Motor neuron (in vitro differentiated cells): ENCODE measurements around the gene ADGRF4. TPM values are rescaled to one million over a fixed set of nuclear protein-coding genes. Genes with fewer than 3 reads are reported as not detected.

Source experiments
- ATAC-seq, 8 experiments: fragments of 200-7000 bp; cut with Tn5 transposase; replicated peaks in 6 of 8; 2 replicates each; pipeline ENCODE4 v1.8.0; 2021; ENCODE audit warnings: mild to moderate bottlenecking in 8 of 8, moderate library complexity in 8 of 8
- H3K27ac ChIP-seq, 2 donors: fragments of 250-450 bp; sonication (Bioruptor Pico); 2 replicates each; pipeline ENCODE4 v1.9.0; 2021; ENCODE audit warnings: antibody characterized with exemption in 2 of 2, mild to moderate bottlenecking in 2 of 2, moderate library complexity in 1 of 2
- H3K4me1 ChIP-seq, 2 donors: fragments of 250-450 bp; sonication (Bioruptor Pico); replicated peaks in 1 of 2; 2 replicates each; pipeline ENCODE4 v1.6.1; 2021; ENCODE audit warnings: antibody characterized with exemption in 2 of 2, mild to moderate bottlenecking in 2 of 2, moderate library complexity in 1 of 2
- H3K4me3 ChIP-seq, 5 donors: fragments of 250-450 bp; sonication (Bioruptor Pico); 2 replicates each; pipeline ENCODE4 v1.9.0; 2021; ENCODE audit warnings: antibody characterized with exemption in 5 of 5, mild to moderate bottlenecking in 5 of 5, moderate library complexity in 4 of 5
- WGBS, 10 experiments: fragments of 450-650 bp; shearing (Covaris generic); methylation state at CpG; one replicate each; pipeline ENCODE4 v1.0.0; 2022; 5-methylcytosine and 5-hydroxymethylcytosine counted together
- in situ Hi-C, 9 experiments: fragments of 400-800 bp; cut with MboI; loops; one replicate each; pipeline ENCODE4 v1.15.0; 2021; ENCODE audit warnings: low sequenced_read_pairs in 9 of 9, low pct_unique_long_range_greater_than_20kb in 2 of 9; ENCODE audit not compliant: unreplicated experiment in 9 of 9
- total RNA-seq, 8 experiments: library from RNA; unstranded; fragments of 300-600 nt; gene quantifications; 2 replicates each; pipeline versions ENCODE4 v1.2.3 to v1.2.4, GENCODE V29; 2022

The ADGRF4 gene
- under 1 TPM in 3 of 8 experiments, not detected in 5; 0.08 to 0.36 (median 0.19) TPM for total RNA-seq

- H3K4me3 ChIP-seq: no peak within 1 kb of the TSS
- ATAC-seq: peak in 2 of 8 experiments; percentile 20 to 52
- WGBS, 10 experiments: 26 to 100% (median 88%) methylated on average over 1 to 5 of the region's 5 CpGs; no CpG with 5 or more reads in 3 of the 10 experiments
- in situ Hi-C loops: no loop called here
- no peaks in the 10 kb centered on the region for H3K4me1 ChIP-seq
- no peak within 1 kb of the TSS for H3K27ac ChIP-seq
Measured at GRCh38 chr6:47698342-47698787, at the start of gene ADGRF4. Gene ADGRF4, plus strand, starts transcription at chr6:47698580. Its CDS starts 8,666 bp downstream, at chr6:47707246.

- no peak overlapping the region for H3K4me3 ChIP-seq
- ATAC-seq: peak in 1 of 8 experiments; percentile 15
- no peak overlapping the region for H3K27ac ChIP-seq
- WGBS, 10 experiments: 33 to 100% (median 67%) methylated on average over 1 to 3 of the region's 3 CpGs; no CpG with 5 or more reads in 1 of the 10 experiments
- H3K4me1 ChIP-seq: no peaks in the 10 kb centered on the region
- in situ Hi-C loops: loop anchor here in 1 of 9 experiments (25.0 kb wide), 1 partner anchor 112 kb away; no protein-coding TSS in a partner anchor
Measured at GRCh38 chr6:47650553-47651432, 47.6 kb upstream of the ADGRF4 start.

- Histone ChIP-seq H3K27ac (no peak overlapping the region), H3K4me1 (no peaks in the 10 kb centered on the region), H3K4me3 (no peak overlapping the region)
- in situ Hi-C loops: loop anchor here in 1 of 9 experiments (25.0 kb wide), 1 partner anchor 111 kb away; no protein-coding TSS in a partner anchor
- 0 to 77% (median 37%) methylated on average over 3 to 6 of the region's 6 CpGs; no CpG with 5 or more reads in 2 of the 10 experiments for WGBS, 10 experiments
- peak in 2 of 8 experiments; percentile 72 to 79 for ATAC-seq
Measured at GRCh38 chr6:47651505-47651944, 46.9 kb upstream of the ADGRF4 start.

- ATAC-seq: no peak
- Histone ChIP-seq H3K4me1 (no peaks in the 10 kb centered on the region), H3K27ac (no peak overlapping the region), H3K4me3 (no peak overlapping the region)
- WGBS, 10 experiments: 20 to 95% (median 56%) methylated on average over 1 to 5 of the region's 5 CpGs; no CpG with 5 or more reads in 1 of the 10 experiments
- in situ Hi-C loops: loop anchor here in 1 of 9 experiments (25.0 kb wide), 1 partner anchor 109 kb away; no protein-coding TSS in a partner anchor
Measured at GRCh38 chr6:47653706-47654105, 44.7 kb upstream of the ADGRF4 start.

- WGBS, 10 experiments: 25 to 100% (median 81%) methylated on average over 1 to 3 of the region's 4 CpGs; no CpG with 5 or more reads in 4 of the 10 experiments
- no peaks in the 10 kb centered on the region for H3K4me1 ChIP-seq
- no peak overlapping the region for H3K27ac ChIP-seq
- in situ Hi-C loops: loop anchor here in 1 of 9 experiments (25.0 kb wide), 1 partner anchor 108 kb away; no protein-coding TSS in a partner anchor
- no peak for ATAC-seq
- no peak overlapping the region for H3K4me3 ChIP-seq
Measured at GRCh38 chr6:47654255-47654654, 44.1 kb upstream of the ADGRF4 start.

GRCh38 chr6:47655719-47656595, 42.4 kb upstream of the ADGRF4 start:
- Histone ChIP-seq H3K27ac (no peak overlapping the region), H3K4me1 (no peaks in the 10 kb centered on the region), H3K4me3 (no peak overlapping the region)
- in situ Hi-C loops: loop anchor here in 1 of 9 experiments (25.0 kb wide), 1 partner anchor 106 kb away; no protein-coding TSS in a partner anchor
- peak; percentile 79 to 100 (median 95) for ATAC-seq
- 9 to 94% (median 59%) methylated on average over 1 to 7 of the region's 7 CpGs; no CpG with 5 or more reads in 1 of the 10 experiments for WGBS, 10 experiments

- no peak for ATAC-seq
- 38 to 80% (median 68%) methylated on average over 2 to 5 of the region's 5 CpGs; no CpG with 5 or more reads in 2 of the 10 experiments for WGBS, 10 experiments
- Histone ChIP-seq H3K4me3 (no peak overlapping the region), H3K27ac (no peak overlapping the region), H3K4me1 (no peaks in the 10 kb centered on the region)
- in situ Hi-C loops: loop anchor here in 1 of 9 experiments (25.0 kb wide), 1 partner anchor 100 kb away; no protein-coding TSS in a partner anchor
Measured at GRCh38 chr6:47661960-47662359, 36.4 kb upstream of the ADGRF4 start.

- no peak overlapping the region for H3K27ac ChIP-seq
- WGBS, 10 experiments: 51 to 100% (median 71%) methylated on average over 1 to 9 of the region's 13 CpGs; no CpG with 5 or more reads in 1 of the 10 experiments
- in situ Hi-C loops: loop anchor here in 1 of 9 experiments (25.0 kb wide), 1 partner anchor 99 kb away; no protein-coding TSS in a partner anchor
- H3K4me3 ChIP-seq: no peak overlapping the region
- ATAC-seq: no peak
- no peaks in the 10 kb centered on the region for H3K4me1 ChIP-seq
Measured at GRCh38 chr6:47663462-47664216, 34.7 kb upstream of the ADGRF4 start.

GRCh38 chr6:47665112-47665511, 33.3 kb upstream of the ADGRF4 start:
- Histone ChIP-seq H3K27ac (no peak overlapping the region), H3K4me1 (peaks cover 2 to 3% of the 10 kb centered on the region in 2 donors), H3K4me3 (no peak overlapping the region)
- 33 to 100% (median 82%) methylated on average over 1 to 3 of the region's 3 CpGs for WGBS, 10 experiments
- in situ Hi-C loops: loop anchor here in 1 of 9 experiments (25.0 kb wide), 1 partner anchor 97 kb away; no protein-coding TSS in a partner anchor
- ATAC-seq: no peak

- ATAC-seq: peak; percentile 28 to 92 (median 78)
- in situ Hi-C loops: loop anchor here in 1 of 9 experiments (25.0 kb wide), 1 partner anchor 92 kb away; no protein-coding TSS in a partner anchor
- H3K27ac ChIP-seq: peak overlapping the region in 1 of 2 donors; percentile 20
Measured at GRCh38 chr6:47669684-47670513, 28.5 kb upstream of the ADGRF4 start.

GRCh38 chr6:47670851-47671250, 27.5 kb upstream of the ADGRF4 start:
- no peak for ATAC-seq
- 18 to 54% (median 42%) methylated on average over 2 to 3 of the region's 3 CpGs; no CpG with 5 or more reads in 1 of the 10 experiments for WGBS, 10 experiments
- H3K27ac ChIP-seq: no peak overlapping the region
- H3K4me1 ChIP-seq: peaks cover 2 to 8% of the 10 kb centered on the region in 2 donors
- in situ Hi-C loops: loop anchor here in 1 of 9 experiments (25.0 kb wide), 1 partner anchor 91 kb away; no protein-coding TSS in a partner anchor
- no peak overlapping the region for H3K4me3 ChIP-seq

More at GRCh38 chr6:47669684-47670513, 28.5 kb upstream of the ADGRF4 start:
- H3K4me1 ChIP-seq: peaks cover 2 to 8% of the 10 kb centered on the region in 2 donors
- WGBS, 10 experiments: 0 to 29% (median 17%) methylated on average over 2 to 6 of the region's 6 CpGs; no CpG with 5 or more reads in 1 of the 10 experiments
- H3K4me3 ChIP-seq: no peak overlapping the region
